HG03108 (cell line): ENCODE results near the gene SEC14L2.
"Not testable (repeated sequence)": the region's sequence is repeated elsewhere in the genome, so short reads cannot be mapped to it uniquely, and the experiment has no call there.

Source experiments
- ATAC-seq: cut with Tn5 transposase; IDR thresholded peaks from one replicate; pipeline ENCODE4 v1.9.1; 2021; ENCODE audit warnings: moderate library complexity; ENCODE audit not compliant: unreplicated experiment

The SEC14L2 gene

DNA sequence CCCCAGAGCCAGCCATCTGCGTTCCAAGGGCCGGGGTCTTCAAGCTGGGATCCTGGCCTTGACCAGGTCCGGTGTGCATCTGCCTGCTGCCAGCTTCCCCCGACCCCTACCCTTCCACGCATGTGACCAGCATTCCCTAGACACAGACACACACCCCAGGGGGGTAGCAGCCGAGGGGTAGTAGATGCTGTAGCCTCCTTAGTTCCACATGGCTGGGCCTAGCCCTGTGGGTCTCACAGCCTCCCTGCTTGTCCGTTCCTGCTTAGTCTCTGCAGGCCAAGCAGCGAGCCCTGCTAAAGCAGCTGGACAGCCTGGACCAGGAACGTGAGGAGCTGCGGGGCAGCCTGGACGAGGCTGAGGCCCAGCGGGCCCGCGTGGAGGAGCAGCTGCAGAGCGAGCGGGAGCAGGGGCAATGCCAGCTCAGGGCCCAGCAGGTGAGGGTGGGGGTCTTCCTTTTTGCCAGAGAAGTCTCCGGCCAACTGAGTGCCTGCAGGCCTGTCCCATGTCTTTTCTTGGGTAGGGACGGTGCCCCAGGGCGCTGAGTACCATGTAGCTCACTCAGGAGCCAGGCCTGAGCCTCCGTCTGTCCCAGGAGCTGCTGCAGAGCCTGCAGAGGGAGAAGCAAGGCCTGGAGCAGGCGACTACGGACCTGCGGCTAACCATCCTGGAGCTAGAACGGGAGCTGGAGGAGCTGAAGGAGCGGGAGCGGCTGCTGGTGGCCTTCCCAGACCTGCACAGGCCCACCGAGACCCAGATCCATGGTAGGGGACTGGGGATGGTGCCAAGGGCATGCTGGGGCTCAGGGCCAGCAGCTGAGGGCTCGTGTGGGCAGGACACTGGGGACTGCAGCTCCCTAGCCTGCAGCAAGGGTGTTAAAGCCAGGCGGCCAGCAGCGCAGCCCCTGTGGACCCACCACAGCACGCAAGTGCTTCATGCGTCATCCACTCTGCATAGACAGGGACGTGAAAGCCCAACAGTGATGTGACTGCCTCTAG lies 23.2 kb upstream of the SEC14L2 start:
- no peak for ATAC-seq

DNA sequence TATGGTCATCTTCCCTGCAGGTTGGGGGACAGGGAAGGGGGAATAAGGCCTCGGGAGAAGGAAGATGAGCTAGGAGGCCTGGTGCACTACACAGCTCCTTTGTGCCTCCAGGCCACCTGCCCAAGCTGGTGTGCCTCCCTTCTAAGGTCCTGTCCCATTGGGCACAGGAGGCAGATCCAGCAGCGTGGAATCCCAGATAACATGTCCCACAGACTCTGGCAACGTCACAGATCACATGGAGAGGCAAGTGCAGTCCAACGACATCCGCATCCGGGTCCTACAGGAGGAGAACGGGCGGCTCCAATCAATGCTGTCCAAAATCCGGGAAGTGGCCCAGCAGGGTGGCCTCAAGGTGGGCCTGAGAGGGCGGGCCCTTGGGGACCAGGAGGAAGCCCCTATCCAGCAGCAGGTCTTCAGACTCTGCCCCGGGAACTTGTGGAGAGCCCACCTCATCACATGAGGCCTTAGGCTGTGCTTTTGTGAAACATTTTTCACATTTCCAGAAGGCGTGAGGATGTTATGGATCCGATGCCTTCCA lies 21.4 kb upstream of the SEC14L2 start:
- ATAC-seq, result no peak

- ATAC-seq, result no peak
Measured at GRCh38 chr22:30380011-30380410, 16.8 kb upstream of the SEC14L2 start.

DNA sequence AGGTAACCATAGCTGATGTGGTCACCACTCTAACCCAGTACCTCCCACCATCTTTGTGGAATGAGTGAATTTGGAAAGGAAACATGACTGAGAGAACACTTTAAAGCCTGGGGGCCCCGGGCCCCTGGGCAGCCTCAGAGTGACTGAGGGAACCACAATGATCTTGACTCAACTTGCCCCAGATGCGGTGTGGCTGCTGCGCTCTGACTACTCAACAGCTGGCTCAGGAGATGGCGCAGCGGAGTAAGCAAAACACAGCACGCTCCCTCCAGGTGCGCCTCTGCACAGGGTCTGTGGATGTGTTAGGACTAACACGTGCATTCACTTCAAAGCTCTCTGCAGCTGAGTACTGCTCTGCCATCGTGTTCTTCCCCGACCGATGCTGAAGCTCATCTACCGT lies 15.6 kb upstream of the SEC14L2 start:
- no peak for ATAC-seq

DNA sequence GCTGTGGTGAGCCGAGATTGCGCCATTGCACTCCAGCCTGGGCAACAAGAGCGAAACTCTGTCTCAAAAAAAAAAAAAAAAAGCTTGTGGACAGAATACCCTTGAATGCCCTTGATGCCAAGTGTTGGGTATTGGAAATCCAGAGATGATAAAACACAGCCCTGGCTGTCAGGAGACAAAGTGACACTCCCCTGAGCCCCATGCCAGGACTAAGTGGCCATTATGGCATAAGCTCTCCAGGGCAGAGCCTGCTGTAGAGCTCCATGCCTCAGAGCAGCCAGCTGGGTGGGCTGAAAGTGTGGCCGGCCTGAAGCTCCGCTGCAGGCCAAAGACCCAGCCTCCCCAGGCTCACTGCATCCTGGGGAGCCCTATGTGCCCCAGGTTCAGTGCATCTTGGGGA lies 14.5 kb upstream of the SEC14L2 start:
- no peak for ATAC-seq

- ATAC-seq, result no peak
Measured at GRCh38 chr22:30383061-30383460, 13.8 kb upstream of the SEC14L2 start.

DNA sequence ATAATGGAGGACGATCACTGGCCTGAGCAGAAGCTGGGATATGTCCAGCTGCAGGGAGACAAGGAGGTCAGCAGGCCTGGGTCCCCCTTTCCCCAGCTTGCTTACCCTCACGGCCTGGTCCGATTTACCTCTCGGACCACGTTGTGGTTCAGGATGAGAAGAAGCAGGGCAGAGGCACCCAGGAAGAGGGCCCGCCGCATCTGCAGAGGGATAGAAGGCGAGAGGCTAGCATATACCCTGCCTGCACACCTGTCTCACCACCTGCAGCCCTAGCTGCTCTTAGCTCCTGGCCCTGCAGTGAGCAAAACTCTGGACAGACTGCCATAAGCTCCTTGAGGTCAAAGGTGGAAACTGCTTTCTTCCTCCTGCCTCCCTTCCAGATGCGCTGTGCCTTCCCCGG lies 10.9 kb upstream of the SEC14L2 start:
- ATAC-seq, result no peak

- no peak for ATAC-seq
Measured at GRCh38 chr22:30386608-30386959, 10.2 kb upstream of the SEC14L2 start.

DNA sequence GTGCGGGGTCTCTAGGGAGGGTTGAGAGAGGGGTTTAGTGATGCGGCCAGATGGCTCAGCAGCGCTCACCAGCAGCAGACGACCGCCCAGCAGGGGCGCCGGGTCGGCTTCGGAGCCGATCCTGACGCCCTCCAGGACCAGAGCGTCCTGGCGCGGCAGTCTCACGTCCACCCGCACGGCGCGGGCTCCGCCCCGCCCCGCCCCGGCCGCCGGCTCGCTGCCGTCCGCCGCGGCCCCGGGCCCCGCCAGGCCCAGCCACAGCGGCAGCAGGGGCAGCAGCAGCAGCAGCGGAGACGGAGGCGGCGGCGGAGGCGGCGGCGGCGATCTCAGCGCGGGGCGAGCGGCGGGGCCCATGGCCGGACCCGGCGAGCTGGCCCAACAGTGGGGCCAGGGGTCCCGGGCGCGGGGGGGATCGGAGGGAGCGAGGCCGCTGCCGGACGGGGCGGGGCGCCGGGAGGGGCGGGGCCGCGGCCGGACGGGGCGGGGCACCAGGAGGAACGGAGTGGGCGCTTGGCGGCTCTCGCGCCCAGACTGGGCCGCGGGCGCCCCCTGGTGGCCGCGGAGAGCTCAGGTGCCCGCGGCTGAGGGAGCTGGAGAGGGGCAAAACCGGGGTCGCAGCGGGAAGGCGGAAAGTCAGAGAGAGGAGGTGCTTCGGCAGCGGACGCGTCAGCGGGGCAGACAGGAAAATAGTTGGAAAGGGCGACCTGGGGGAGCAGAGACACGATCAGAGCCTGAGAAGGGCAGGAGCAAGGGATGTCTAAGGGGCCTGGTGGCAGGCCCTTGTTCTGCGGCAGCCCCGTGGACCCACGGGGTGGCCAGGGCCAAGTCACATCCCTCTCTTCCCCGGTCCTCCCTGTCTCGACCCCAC lies 9.6 kb upstream of the SEC14L2 start, which contains the start of gene RNF215:
RNF215 (minus strand) TSS at position 452 of the 868 bp plus-strand sequence; CDS start at position 354, 98 bp downstream.
- peak; percentile 59 for ATAC-seq

- ATAC-seq, result no peak
Measured at GRCh38 chr22:30390974-30391691, 5.7 kb upstream of the SEC14L2 start.

- ATAC-seq, result no peak
Measured at GRCh38 chr22:30392661-30393321, 4.0 kb upstream of the SEC14L2 start.

GRCh38 chr22:30393322-30393680 lies 3.5 kb upstream of the SEC14L2 start:
- ATAC-seq, result no peak

DNA sequence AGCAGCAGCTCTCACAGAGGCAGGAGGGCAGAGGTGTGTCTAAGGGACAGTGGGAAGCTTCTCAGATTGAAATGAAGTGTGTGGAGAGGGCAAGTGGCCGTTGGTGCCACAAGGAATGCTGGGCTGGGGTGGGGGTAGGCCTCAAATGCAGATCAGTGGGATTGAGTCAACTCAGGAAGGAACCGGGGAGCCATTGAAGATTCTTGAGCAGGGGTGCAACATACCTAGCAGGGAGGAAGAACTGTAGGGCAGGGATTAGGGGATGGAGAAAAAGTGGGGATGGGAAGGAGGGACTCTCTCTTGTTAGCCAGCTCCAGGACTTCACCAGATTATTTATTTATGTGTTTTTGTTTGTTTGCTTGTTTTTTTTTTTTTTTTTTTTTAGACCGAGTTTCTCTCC lies 2.9 kb upstream of the SEC14L2 start:
- no peak for ATAC-seq

GRCh38 chr22:30397656-30398635 lies 1.1 kb downstream of the SEC14L2 start:
- ATAC-seq, result no peak

DNA sequence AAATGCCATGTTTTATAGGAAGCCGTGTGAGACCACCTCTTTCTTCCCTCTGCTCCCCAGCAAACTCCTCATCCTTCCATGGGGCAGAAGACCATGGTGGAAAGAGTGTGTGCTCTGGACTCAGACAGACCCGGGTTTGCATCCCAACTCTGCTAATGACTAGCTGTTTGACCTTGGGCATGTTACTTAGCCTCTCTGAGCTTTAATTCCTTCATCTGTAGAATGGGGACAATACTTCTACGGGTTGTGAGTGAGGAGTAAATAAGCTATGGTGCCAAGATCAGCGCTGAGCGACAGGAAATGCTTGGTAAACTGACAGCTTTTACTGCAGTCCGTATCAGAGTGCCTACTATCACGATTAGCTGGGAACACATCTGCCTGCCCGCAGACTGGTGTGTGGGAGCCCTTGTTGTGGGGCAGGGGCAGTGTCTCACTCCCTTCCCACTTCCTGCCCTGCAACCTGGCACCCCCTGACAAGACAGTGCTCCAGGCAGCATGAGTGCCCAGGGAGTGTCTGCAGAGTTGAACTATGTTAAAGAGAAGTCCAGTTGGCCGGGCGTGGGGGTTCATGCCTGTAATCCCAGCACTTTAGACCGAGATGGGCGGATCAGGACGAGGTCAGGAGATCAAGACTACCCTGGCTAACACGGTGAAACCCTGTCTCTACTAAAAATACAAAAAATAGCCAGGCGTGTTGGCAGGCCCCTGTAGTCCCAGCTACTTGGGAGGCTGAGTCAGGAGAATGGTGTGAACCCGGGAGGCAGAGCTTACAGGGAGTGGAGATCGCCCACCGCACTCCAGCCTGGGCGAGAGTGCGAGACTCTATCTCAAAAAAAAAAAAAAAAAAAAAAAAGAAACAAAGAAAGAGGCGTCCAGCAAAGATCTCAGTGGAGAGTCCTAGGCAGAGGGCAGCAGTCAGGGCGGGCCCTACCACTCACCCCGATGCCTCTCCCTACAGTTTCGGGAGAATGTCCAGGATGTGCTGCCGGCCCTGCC lies 2.2 kb downstream of the SEC14L2 start:
- ATAC-seq, result no peak

GRCh38 chr22:30399718-30400117 lies 2.9 kb downstream of the SEC14L2 start:
- no peak for ATAC-seq

GRCh38 chr22:30400159-30400558 lies 3.3 kb downstream of the SEC14L2 start:
- no peak for ATAC-seq

GRCh38 chr22:30401024-30401423 lies 4.2 kb downstream of the SEC14L2 start:
- not testable (repeated sequence) for ATAC-seq
